ENCODE measurements around the gene GALNS. TPM values are rescaled to one million over a fixed set of nuclear protein-coding genes. Genes with fewer than 3 reads are reported as not detected.

The GALNS gene
- total RNA-seq, 4 donors from 2014 or later, result 31.1 to 134 (median 43.3) TPM

GRCh38 chr16:88764080-88764479 lies 92.7 kb downstream of the GALNS start:
- DNase-seq (ENCODE audit: low spot score in 2 of 2), result no peak
- Histone ChIP-seq H3K27me3 (no peaks in the 10 kb centered on the region), H3K9me3 (no peaks in the 10 kb centered on the region), H3K27ac (no peak overlapping the region), H3K36me3 (peaks cover 5% of the 10 kb centered on the region), H3K4me3 (no peak overlapping the region), H3K4me1 (peaks cover 86% of the 10 kb centered on the region)
- WGBS, result 94% methylated on average over 19 of the region's 19 CpGs
- no peak for TF ChIP-seq CTCF (IDR thresholded peaks at IDR 0.05)
- no peak for TF ChIP-seq EP300 (IDR thresholded peaks at IDR 0.05)
- TF ChIP-seq POLR2AphosphoS5 (IDR thresholded peaks at IDR 0.05), result no peak
- no peak for TF ChIP-seq POLR2A (IDR thresholded peaks at IDR 0.05)

Other genes with a start within 250 kb of the GALNS start
- not detected for gene IL17C, start 218.4 kb downstream of the GALNS start, total RNA-seq
- 10 to 100 TPM; 22.4 to 39.1 (median 29.7) TPM for gene CYBA, start 205.9 kb downstream of the GALNS start, total RNA-seq
- 10 to 100 TPM; 18.9 to 77.6 (median 44.7) TPM for gene MVD, start 193.9 kb downstream of the GALNS start, total RNA-seq
- gene SNAI3, start 170.4 kb downstream of the GALNS start, total RNA-seq, result under 1 TPM in 2 of 4 donors, not detected in 2; 0.40 to 0.44 TPM
- gene RNF166, start 150.5 kb downstream of the GALNS start, total RNA-seq, result 10 to 100 TPM; 12.4 to 15.8 (median 14.6) TPM
- 10 to 100 TPM in 2 of 4 donors, 1 to 10 TPM in 2; 7.8 to 17.8 (median 10.9) TPM for gene CTU2, start 150.4 kb downstream of the GALNS start, total RNA-seq
- 100 to 1,000 TPM; 185 to 269 (median 224) TPM for gene PIEZO1, start 71.7 kb downstream of the GALNS start, total RNA-seq
- gene CDT1, start 53.2 kb downstream of the GALNS start, total RNA-seq, result 10 to 100 TPM in 2 of 4 donors, 1 to 10 TPM in 2; 4.7 to 25.7 (median 10.7) TPM
- gene APRT, start 45.0 kb downstream of the GALNS start, total RNA-seq, result 100 to 1,000 TPM; 122 to 382 (median 250) TPM
- 10 to 100 TPM; 31.9 to 49.2 (median 36.3) TPM for gene TRAPPC2L, start 180 bp upstream of the GALNS start, total RNA-seq
- gene PABPN1L, start 9.7 kb upstream of the GALNS start, total RNA-seq, result not detected
- gene CBFA2T3, start 120.3 kb upstream of the GALNS start, total RNA-seq, result 1 to 10 TPM; 1.5 to 6.6 (median 2.9) TPM
- 10 to 100 TPM; 26.1 to 55.1 (median 32.5) TPM for gene ACSF3, start 236.9 kb upstream of the GALNS start, total RNA-seq